KMS-11 (cell line): ENCODE data around the gene ZNRF1.

Source experiments
- H2AFZ ChIP-seq: fragments of 200-600 bp; sonication (generic); 2 replicates; pipeline ENCODE4 v1.6.1; 2016; ENCODE audit warnings: antibody characterized with exemption, mixed run types, low read depth
- H3K27ac ChIP-seq: fragments of 200-600 bp; sonication (generic); 2 replicates; pipeline ENCODE4 v1.6.1; 2016; ENCODE audit warnings: mild to moderate bottlenecking, mixed run types
- H3K27me3 ChIP-seq: fragments of 200-600 bp; sonication (generic); 2 replicates; pipeline ENCODE4 v1.6.1; 2017; ENCODE audit warnings: mild to moderate bottlenecking, low read depth, mixed run types, moderate library complexity; ENCODE audit not compliant: insufficient read depth
- H3K36me3 ChIP-seq: fragments of 200-600 bp; sonication (generic); 2 replicates; pipeline ENCODE4 v1.6.1; 2017; ENCODE audit warnings: mild to moderate bottlenecking, mixed run types; ENCODE audit not compliant: insufficient read depth
- H3K4me1 ChIP-seq: fragments of 200-600 bp; sonication (generic); 2 replicates; pipeline ENCODE4 v1.6.1; 2016; ENCODE audit warnings: mild to moderate bottlenecking, low read depth, mixed run types; ENCODE audit not compliant: poor library complexity, severe bottlenecking
- H3K4me2 ChIP-seq: fragments of 200-600 bp; sonication (generic); 2 replicates; pipeline ENCODE4 v1.7.0; 2016; ENCODE audit warnings: mild to moderate bottlenecking, mixed run types
- H3K4me3 ChIP-seq: fragments of 200-600 bp; sonication (generic); IDR thresholded peaks from 2 replicates; pipeline ENCODE4 v1.6.1; 2017; ENCODE audit warnings: low read depth, low read length, mixed read lengths; ENCODE audit not compliant: insufficient read depth
- H3K79me2 ChIP-seq: fragments of 200-600 bp; sonication (generic); 2 replicates; pipeline ENCODE4 v1.6.1; 2016; ENCODE audit warnings: low read depth, mixed run types; ENCODE audit not compliant: insufficient read depth
- H3K9ac ChIP-seq: fragments of 200-600 bp; sonication (generic); 2 replicates; pipeline ENCODE4 v1.6.1; 2016; ENCODE audit warnings: mild to moderate bottlenecking, mixed run types
- H4K20me1 ChIP-seq: fragments of 200-600 bp; sonication (generic); 2 replicates; pipeline ENCODE4 v1.6.1; 2016; ENCODE audit warnings: mild to moderate bottlenecking, mixed run types; ENCODE audit not compliant: insufficient read depth
- TF ChIP-seq, protein P1 (sequence below): fragments of 200-600 bp; sonication (generic); conservative IDR thresholded peaks from 2 replicates; pipeline ENCODE4 v1.6.1; 2017; ENCODE audit warnings: low read depth, mild to moderate bottlenecking, antibody characterized with exemption, low read length, moderate library complexity, mixed read lengths

The ZNRF1 gene

GRCh38 chr16:75044800-75045361 is 46.1 kb downstream of the ZNRF1 start:
- Histone ChIP-seq H4K20me1 (no peaks in the 10 kb centered on the region), H3K9ac (no peak overlapping the region), H3K36me3 (no peaks in the 10 kb centered on the region), H3K4me1 (no peaks in the 10 kb centered on the region), H3K4me2 (no peak overlapping the region), H3K4me3 (no peak overlapping the region), H3K27me3 (no peaks in the 10 kb centered on the region), H2AFZ (no peak overlapping the region), H3K79me2 (no peaks in the 10 kb centered on the region), H3K27ac (no peak overlapping the region)
- TF ChIP-seq, protein P1, sequence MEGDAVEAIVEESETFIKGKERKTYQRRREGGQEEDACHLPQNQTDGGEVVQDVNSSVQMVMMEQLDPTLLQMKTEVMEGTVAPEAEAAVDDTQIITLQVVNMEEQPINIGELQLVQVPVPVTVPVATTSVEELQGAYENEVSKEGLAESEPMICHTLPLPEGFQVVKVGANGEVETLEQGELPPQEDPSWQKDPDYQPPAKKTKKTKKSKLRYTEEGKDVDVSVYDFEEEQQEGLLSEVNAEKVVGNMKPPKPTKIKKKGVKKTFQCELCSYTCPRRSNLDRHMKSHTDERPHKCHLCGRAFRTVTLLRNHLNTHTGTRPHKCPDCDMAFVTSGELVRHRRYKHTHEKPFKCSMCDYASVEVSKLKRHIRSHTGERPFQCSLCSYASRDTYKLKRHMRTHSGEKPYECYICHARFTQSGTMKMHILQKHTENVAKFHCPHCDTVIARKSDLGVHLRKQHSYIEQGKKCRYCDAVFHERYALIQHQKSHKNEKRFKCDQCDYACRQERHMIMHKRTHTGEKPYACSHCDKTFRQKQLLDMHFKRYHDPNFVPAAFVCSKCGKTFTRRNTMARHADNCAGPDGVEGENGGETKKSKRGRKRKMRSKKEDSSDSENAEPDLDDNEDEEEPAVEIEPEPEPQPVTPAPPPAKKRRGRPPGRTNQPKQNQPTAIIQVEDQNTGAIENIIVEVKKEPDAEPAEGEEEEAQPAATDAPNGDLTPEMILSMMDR = no peak

- H4K20me1 ChIP-seq = no peaks in the 10 kb centered on the region
- no peaks in the 10 kb centered on the region for H3K4me1 ChIP-seq
- no peaks in the 10 kb centered on the region for H3K36me3 ChIP-seq
- no peak overlapping the region for H3K4me3 ChIP-seq
- no peaks in the 10 kb centered on the region for H3K27me3 ChIP-seq
- no peak overlapping the region for H3K27ac ChIP-seq
- no peak overlapping the region for H2AFZ ChIP-seq
- TF ChIP-seq, protein P1 = no peak
- no peaks in the 10 kb centered on the region for H3K79me2 ChIP-seq
- H3K9ac ChIP-seq = no peak overlapping the region
- no peak overlapping the region for H3K4me2 ChIP-seq
These were observed 46.6 kb downstream of the ZNRF1 start for GRCh38 chr16:75045424-75045823.

- Histone ChIP-seq H3K36me3 (no peaks in the 10 kb centered on the region), H3K4me2 (no peak overlapping the region), H3K9ac (no peak overlapping the region), H4K20me1 (no peaks in the 10 kb centered on the region), H2AFZ (no peak overlapping the region), H3K4me1 (no peaks in the 10 kb centered on the region), H3K79me2 (no peaks in the 10 kb centered on the region), H3K4me3 (no peak overlapping the region), H3K27ac (no peak overlapping the region), H3K27me3 (no peaks in the 10 kb centered on the region)
- TF ChIP-seq, protein P1 = no peak
These were observed 49.2 kb downstream of the ZNRF1 start for GRCh38 chr16:75048054-75048453.

GRCh38 chr16:75048530-75048929 is 49.7 kb downstream of the ZNRF1 start:
- Histone ChIP-seq H3K9ac (no peak overlapping the region), H3K4me1 (no peaks in the 10 kb centered on the region), H3K27me3 (no peaks in the 10 kb centered on the region), H3K36me3 (no peaks in the 10 kb centered on the region), H3K27ac (no peak overlapping the region), H3K79me2 (no peaks in the 10 kb centered on the region), H3K4me2 (no peak overlapping the region), H2AFZ (no peak overlapping the region), H3K4me3 (no peak overlapping the region), H4K20me1 (no peaks in the 10 kb centered on the region)
- TF ChIP-seq, protein P1 = no peak
